GM12892 (cell line): Measurements from ENCODE around the gene SLC37A1.

Experiments
- POLR2A ChIP-seq: IDR thresholded peaks from 2 replicates; pipeline ENCODE4 v1.6.1; 2011; ENCODE audit warnings: low read depth, low read length, control low read depth
- POLR2AphosphoS5 ChIP-seq: IDR thresholded peaks from 2 replicates; pipeline ENCODE4 v1.6.1; 2011; ENCODE audit warnings: low read depth, low read length, control low read depth
- TAF1 ChIP-seq: IDR thresholded peaks from 2 replicates; pipeline ENCODE4 v1.6.1; 2011; ENCODE audit warnings: low read depth, mild to moderate bottlenecking, control low read depth, low read length, borderline replicate concordance

DNA sequence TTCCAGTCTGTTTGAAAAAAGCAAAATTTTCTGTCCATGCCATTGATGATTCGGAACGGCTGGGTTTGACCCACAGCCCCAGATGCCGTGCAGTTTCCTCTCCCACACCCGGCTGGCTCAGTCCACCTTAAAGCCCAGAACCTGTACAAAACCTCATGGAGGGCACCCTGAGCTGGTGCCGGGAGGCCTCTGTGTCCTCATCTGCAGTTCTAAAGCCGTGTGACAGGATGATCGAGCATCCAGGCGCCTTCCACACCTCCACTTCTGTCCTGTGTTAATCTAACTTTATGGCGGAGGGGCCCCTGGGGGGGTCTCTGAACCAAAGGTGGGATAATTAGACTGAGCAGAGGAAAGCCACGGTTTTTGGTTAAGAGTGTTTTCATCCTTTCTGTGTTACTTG lies 49.6 kb downstream of the SLC37A1 start:
- no peak for TF ChIP-seq POLR2A
- TF ChIP-seq POLR2AphosphoS5, result no peak
- TF ChIP-seq TAF1, result no peak
